K562 (cell line): ENCODE data around the gene RRM2. TPM values are rescaled to one million over a fixed set of nuclear protein-coding genes. Genes with fewer than 3 reads are reported as not detected.

Experiments used
- CREB1 ChIP-seq, 2 experiments: sonication (generic) in 1 of 2; formaldehyde crosslinking in 1 of 2; IDR thresholded peaks; 2 replicates each; pipeline versions ENCODE4 v1.6.1 to v1.8.0; 2012 to 2022; ENCODE audit warnings: inconsistent platforms in 1 of 2, mild to moderate bottlenecking in 1 of 2, missing genetic modification reagents in 1 of 2, moderate library complexity in 1 of 2
- GTF2A2 ChIP-seq: IDR thresholded peaks from 2 replicates; pipeline ENCODE4 v1.6.1; 2016; ENCODE audit warnings: mild to moderate bottlenecking, missing genetic modification characterization, missing compliant biosample characterization
- PRDM10 ChIP-seq: fragments of 450-650 bp; IDR thresholded peaks from 2 replicates; pipeline ENCODE4 v1.6.1; 2018; ENCODE audit not compliant: partially characterized antibody
- SUPT5H ChIP-seq: fragments of 450-650 bp; IDR thresholded peaks from 2 replicates; pipeline ENCODE4 v1.6.1; 2016
- ZNF384 ChIP-seq: IDR thresholded peaks from 2 replicates; pipeline ENCODE4 v1.6.1; 2012; ENCODE audit warnings: low read depth, low read length, improper control_type of control experiment
- polyA plus RNA-seq, 8 experiments: library from polyadenylated mRNA; depleted of rRNA in 4 of 8; stranded (reverse) in 5 of 8; unstranded in 3 of 8; fragments of >200 nt; fragmentation: Nextera tagmentation in 2 of 8; fragmentation: Illumina TruSeq in 1 of 8; extraction: Ambion mirVana in 2 of 8; extraction: Trizol in 1 of 8; gene quantifications; 2 replicates each; pipeline versions ENCODE4 v1.2.1 to v1.2.3, GENCODE V29; 2011 to 2014; ENCODE audit warnings: inconsistent platforms in 1 of 8, missing spikeins in 1 of 8
- total RNA-seq, 7 experiments: library from RNA; depleted of rRNA in 6 of 7; stranded (reverse); fragments of >200 nt in 6 of 7; fragmentation: Illumina TruSeq in 2 of 7; extraction: Trizol in 2 of 7; gene quantifications; 2 replicates each; pipeline versions ENCODE4 v1.2.1 to v1.2.3, GENCODE V29; 2011 to 2021; ENCODE audit warnings: low replicate concordance in 1 of 7
- TF ChIP-seq, protein P1 (sequence below): fragments of 250-450 bp; sonication (Bioruptor Pico); IDR thresholded peaks from 2 replicates; pipeline ENCODE4 v1.5.0; 2022; ENCODE audit warnings: mild to moderate bottlenecking
- TF ChIP-seq, protein P2 (sequence below): fragments of 250-450 bp; sonication (Bioruptor Pico); IDR thresholded peaks from 2 replicates; pipeline ENCODE4 v1.4.0; 2020; ENCODE audit warnings: mild to moderate bottlenecking, moderate library complexity

RRM2 gene
- total and polyA plus RNA-seq, 9 of the 15 experiments (the other 6 are each of a cell fraction or from before 2014, with no cell fraction given): 50.1 to 244 (median 128) TPM

GRCh38 chr2:10175441-10175840 is 52.9 kb downstream of the RRM2 start (continued):
- TF ChIP-seq, protein P1, sequence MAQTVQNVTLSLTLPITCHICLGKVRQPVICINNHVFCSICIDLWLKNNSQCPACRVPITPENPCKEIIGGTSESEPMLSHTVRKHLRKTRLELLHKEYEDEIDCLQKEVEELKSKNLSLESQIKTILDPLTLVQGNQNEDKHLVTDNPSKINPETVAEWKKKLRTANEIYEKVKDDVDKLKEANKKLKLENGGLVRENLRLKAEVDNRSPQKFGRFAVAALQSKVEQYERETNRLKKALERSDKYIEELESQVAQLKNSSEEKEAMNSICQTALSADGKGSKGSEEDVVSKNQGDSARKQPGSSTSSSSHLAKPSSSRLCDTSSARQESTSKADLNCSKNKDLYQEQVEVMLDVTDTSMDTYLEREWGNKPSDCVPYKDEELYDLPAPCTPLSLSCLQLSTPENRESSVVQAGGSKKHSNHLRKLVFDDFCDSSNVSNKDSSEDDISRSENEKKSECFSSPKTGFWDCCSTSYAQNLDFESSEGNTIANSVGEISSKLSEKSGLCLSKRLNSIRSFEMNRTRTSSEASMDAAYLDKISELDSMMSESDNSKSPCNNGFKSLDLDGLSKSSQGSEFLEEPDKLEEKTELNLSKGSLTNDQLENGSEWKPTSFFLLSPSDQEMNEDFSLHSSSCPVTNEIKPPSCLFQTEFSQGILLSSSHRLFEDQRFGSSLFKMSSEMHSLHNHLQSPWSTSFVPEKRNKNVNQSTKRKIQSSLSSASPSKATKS (CRISPR knock-in tag): no peak
- TF ChIP-seq GTF2A2 (tag): no peak
- TF ChIP-seq ZNF384: no peak
- no peak for TF ChIP-seq SUPT5H
- TF ChIP-seq, protein P2, sequence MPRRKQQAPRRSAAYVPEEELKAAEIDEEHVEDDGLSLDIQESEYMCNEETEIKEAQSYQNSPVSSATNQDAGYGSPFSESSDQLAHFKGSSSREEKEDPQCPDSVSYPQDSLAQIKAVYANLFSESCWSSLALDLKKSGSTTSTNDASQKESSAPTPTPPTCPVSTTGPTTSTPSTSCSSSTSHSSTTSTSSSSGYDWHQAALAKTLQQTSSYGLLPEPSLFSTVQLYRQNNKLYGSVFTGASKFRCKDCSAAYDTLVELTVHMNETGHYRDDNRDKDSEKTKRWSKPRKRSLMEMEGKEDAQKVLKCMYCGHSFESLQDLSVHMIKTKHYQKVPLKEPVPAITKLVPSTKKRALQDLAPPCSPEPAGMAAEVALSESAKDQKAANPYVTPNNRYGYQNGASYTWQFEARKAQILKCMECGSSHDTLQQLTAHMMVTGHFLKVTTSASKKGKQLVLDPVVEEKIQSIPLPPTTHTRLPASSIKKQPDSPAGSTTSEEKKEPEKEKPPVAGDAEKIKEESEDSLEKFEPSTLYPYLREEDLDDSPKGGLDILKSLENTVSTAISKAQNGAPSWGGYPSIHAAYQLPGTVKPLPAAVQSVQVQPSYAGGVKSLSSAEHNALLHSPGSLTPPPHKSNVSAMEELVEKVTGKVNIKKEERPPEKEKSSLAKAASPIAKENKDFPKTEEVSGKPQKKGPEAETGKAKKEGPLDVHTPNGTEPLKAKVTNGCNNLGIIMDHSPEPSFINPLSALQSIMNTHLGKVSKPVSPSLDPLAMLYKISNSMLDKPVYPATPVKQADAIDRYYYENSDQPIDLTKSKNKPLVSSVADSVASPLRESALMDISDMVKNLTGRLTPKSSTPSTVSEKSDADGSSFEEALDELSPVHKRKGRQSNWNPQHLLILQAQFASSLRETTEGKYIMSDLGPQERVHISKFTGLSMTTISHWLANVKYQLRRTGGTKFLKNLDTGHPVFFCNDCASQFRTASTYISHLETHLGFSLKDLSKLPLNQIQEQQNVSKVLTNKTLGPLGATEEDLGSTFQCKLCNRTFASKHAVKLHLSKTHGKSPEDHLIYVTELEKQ: no peak
- no peak for TF ChIP-seq CREB1 (IDR thresholded peaks at IDR 0.05)
- TF ChIP-seq CREB1 (CRISPR knock-in tag; IDR thresholded peaks at IDR 0.05): no peak
- no peak for TF ChIP-seq PRDM10
